H1 (cell line): ENCODE results near the gene PCNX4. TPM values are rescaled to one million over a fixed set of nuclear protein-coding genes. Genes with fewer than 3 reads are reported as not detected.

Experiments used
- CTCF ChIA-PET: fragments of 300-600 bp; sonication (Branson Sonifier 250); formaldehyde crosslinking; loops from one replicate; lab custom pipeline; 2021; ENCODE audit not compliant: partially characterized antibody; lab: Charles Lee
- POLR2A ChIA-PET: fragments of 300-600 bp; sonication (Branson Sonifier 250); formaldehyde crosslinking; loops from one replicate; lab custom pipeline; 2021; ENCODE audit warnings: inconsistent platforms; ENCODE audit not compliant: partially characterized antibody; lab: Charles Lee
- DNase-seq, 2 experiments: peaks; one replicate each; pipeline versions ENCODE4 v3.0.0 to v3.0.0-alpha.2; 2010 to 2022; ENCODE audit warnings: low spot score in 2 of 2, low read depth in 1 of 2, mixed read lengths in 1 of 2
- FAIRE-seq: peaks from 2 replicates; lab custom pipeline; 2011; peaks lifted over from hg19 to GRCh38; lab: Jason Lieb, UNC
- H2AFZ ChIP-seq: 2 replicates; pipeline ENCODE4 v1.8.1; 2012; ENCODE audit warnings: low read length, inconsistent platforms
- H2AK5ac ChIP-seq: 2 replicates; pipeline ENCODE4 v1.6.1; 2013; ENCODE audit warnings: low read depth, low read length
- H2BK120ac ChIP-seq: replicated peaks from 2 replicates; pipeline ENCODE3; 2013; ENCODE audit warnings: low read depth, low read length, inconsistent platforms
- H2BK12ac ChIP-seq: 2 replicates; pipeline ENCODE4 v1.6.1; 2013; ENCODE audit warnings: low read depth, low read length
- H2BK15ac ChIP-seq: 2 replicates; pipeline ENCODE4 v1.6.1; 2013; ENCODE audit warnings: low read length
- H2BK20ac ChIP-seq: 2 replicates; pipeline ENCODE4 v1.6.1; 2013; ENCODE audit warnings: low read length
- H2BK5ac ChIP-seq: 2 replicates; pipeline ENCODE4 v1.6.1; 2013; ENCODE audit warnings: low read depth, low read length
- H3K14ac ChIP-seq: 2 replicates; pipeline ENCODE4 v1.6.1; 2013; ENCODE audit warnings: inconsistent platforms; ENCODE audit not compliant: insufficient read length
- H3K18ac ChIP-seq: 2 replicates; pipeline ENCODE4 v1.6.1; 2013; ENCODE audit warnings: low read length; ENCODE audit errors: extremely low read depth
- H3K23ac ChIP-seq: 2 replicates; pipeline ENCODE4 v1.6.1; 2013; ENCODE audit warnings: inconsistent platforms; ENCODE audit not compliant: insufficient read length
- H3K23me2 ChIP-seq: 2 replicates; pipeline ENCODE4 v1.6.1; 2013; ENCODE audit warnings: low read depth, low read length
- H3K27ac ChIP-seq: 2 replicates; pipeline ENCODE4 v1.6.1; 2011; ENCODE audit warnings: low read depth, low read length, inconsistent platforms
- H3K27me3 ChIP-seq, 4 experiments: replicated peaks in 1 of 4; 1 replicate in 1 of 4; 2 replicates in 3 of 4; pipeline versions ENCODE4 v1.6.1 to v1.8.1; 2011 to 2013; ENCODE audit warnings: low read length in 3 of 4, mild to moderate bottlenecking in 3 of 4, inconsistent platforms in 2 of 4, mixed read lengths in 2 of 4, moderate library complexity in 1 of 4; ENCODE audit not compliant: control insufficient read depth in 3 of 4, insufficient read depth in 3 of 4; ENCODE audit errors: extremely low read depth in 1 of 4
- H3K36me3 ChIP-seq, 4 experiments: 2 replicates each; pipeline versions ENCODE4 v1.6.1 to v1.8.1; 2011 to 2013; ENCODE audit warnings: mild to moderate bottlenecking in 4 of 4, low read length in 3 of 4, moderate library complexity in 2 of 4, control low read depth in 1 of 4, inconsistent platforms in 1 of 4; ENCODE audit not compliant: insufficient read depth in 4 of 4, control insufficient read depth in 2 of 4
- H3K4ac ChIP-seq: replicated peaks from 2 replicates; pipeline ENCODE3; 2013; ENCODE audit warnings: low read length, low read depth, mixed read lengths, inconsistent platforms; ENCODE audit not compliant: insufficient read length
- H3K4me1 ChIP-seq, 4 experiments: replicated peaks in 1 of 4; 1 replicate in 1 of 4; 2 replicates in 3 of 4; pipeline versions ENCODE4 v1.6.1 to v1.8.1; 2011 to 2013; ENCODE audit warnings: low read length in 3 of 4, inconsistent platforms in 2 of 4, mixed read lengths in 1 of 4; ENCODE audit not compliant: insufficient read depth in 4 of 4, control insufficient read depth in 3 of 4
- H3K4me2 ChIP-seq, 2 experiments: 2 replicates each; pipeline versions ENCODE4 v1.6.1 to v1.8.1; 2011 to 2013; ENCODE audit warnings: low read depth in 2 of 2, low read length in 2 of 2, control low read depth in 1 of 2, inconsistent platforms in 1 of 2, mild to moderate bottlenecking in 1 of 2; ENCODE audit not compliant: insufficient read depth in 1 of 2
- H3K4me3 ChIP-seq, 4 experiments: fragments of 200-600, 300-600 bp in 1 of 4; sonication (generic), shearing (Covaris generic), sonication (Bioruptor Twin) in 1 of 4; 2 replicates each; pipeline versions ENCODE4 v1.5.1 to v1.8.1; 2011 to 2016; ENCODE audit warnings: low read length in 4 of 4, low read depth in 3 of 4, control low read depth in 2 of 4, inconsistent platforms in 2 of 4, mild to moderate bottlenecking in 2 of 4, mixed read lengths in 1 of 4, moderate library complexity in 1 of 4; ENCODE audit not compliant: insufficient read depth in 2 of 4; ENCODE audit errors: extremely low read depth in 1 of 4
- H3K56ac ChIP-seq: replicated peaks from 2 replicates; pipeline ENCODE3; 2013; ENCODE audit warnings: low read depth, mild to moderate bottlenecking, mixed read lengths, low read length, inconsistent platforms; ENCODE audit not compliant: insufficient read length
- H3K79me1 ChIP-seq: 2 replicates; pipeline ENCODE4 v1.6.1; 2013; ENCODE audit warnings: low read depth, low read length, control low read depth
- H3K79me2 ChIP-seq, 2 experiments: 2 replicates each; pipeline versions ENCODE4 v1.6.1 to v1.8.1; 2012 to 2013; ENCODE audit warnings: low read length in 2 of 2, mild to moderate bottlenecking in 2 of 2, inconsistent platforms in 1 of 2; ENCODE audit not compliant: insufficient read depth in 2 of 2, control insufficient read depth in 1 of 2
- H3K9ac ChIP-seq, 4 experiments: replicated peaks in 1 of 4; 1 replicate in 1 of 4; 2 replicates in 3 of 4; pipeline versions ENCODE4 v1.6.1 to v1.8.1; 2011 to 2013; ENCODE audit warnings: low read depth in 3 of 4, low read length in 3 of 4, control low read depth in 2 of 4, mild to moderate bottlenecking in 2 of 4, moderate library complexity in 2 of 4, inconsistent platforms in 1 of 4; ENCODE audit errors: extremely low read depth in 1 of 4
- H3K9me3 ChIP-seq, 2 experiments: 2 replicates each; pipeline versions ENCODE4 v1.6.1 to v1.8.1; 2012 to 2013; ENCODE audit warnings: mild to moderate bottlenecking in 2 of 2, moderate library complexity in 2 of 2, control low read depth in 1 of 2, inconsistent platforms in 1 of 2, low read depth in 1 of 2, low read length in 1 of 2, mixed read lengths in 1 of 2; ENCODE audit not compliant: insufficient read depth in 2 of 2
- H4K20me1 ChIP-seq, 2 experiments: replicated peaks in 1 of 2; 2 replicates each; pipeline versions ENCODE3 to v1.8.1; 2011 to 2013; ENCODE audit warnings: inconsistent platforms in 2 of 2, low read length in 2 of 2, mild to moderate bottlenecking in 1 of 2; ENCODE audit not compliant: insufficient read depth in 2 of 2, control insufficient read depth in 1 of 2
- H4K5ac ChIP-seq: 2 replicates; pipeline ENCODE4 v1.6.1; 2013; ENCODE audit warnings: low read length, low read depth, mixed read lengths, inconsistent platforms; ENCODE audit not compliant: insufficient read length
- H4K8ac ChIP-seq: 2 replicates; pipeline ENCODE4 v1.8.0; 2013; ENCODE audit warnings: mild to moderate bottlenecking, moderate library complexity, low read length, inconsistent platforms; ENCODE audit not compliant: insufficient read depth; ENCODE audit errors: extremely low read depth
- H4K91ac ChIP-seq: replicated peaks from 2 replicates; pipeline ENCODE3; 2013; ENCODE audit warnings: low read length, mixed read lengths, inconsistent platforms; ENCODE audit not compliant: insufficient read length
- FOSL1 ChIP-seq: IDR thresholded peaks from 2 replicates; pipeline ENCODE4 v1.6.1; 2011; ENCODE audit warnings: mild to moderate bottlenecking, low read depth, low read length, moderate library complexity; ENCODE audit not compliant: insufficient read depth
- GTF2F1 ChIP-seq: IDR thresholded peaks from 2 replicates; pipeline ENCODE4 v1.6.1; 2012; ENCODE audit warnings: low read depth, low read length, improper control_type of control experiment, borderline replicate concordance
- NANOG ChIP-seq: IDR thresholded peaks from 2 replicates; pipeline ENCODE4 v1.6.1; 2011; ENCODE audit warnings: low read length, low read depth, mild to moderate bottlenecking, inconsistent platforms; ENCODE audit not compliant: insufficient read depth, poor library complexity, severe bottlenecking
- POLR2AphosphoS5 ChIP-seq: IDR thresholded peaks from 2 replicates; pipeline ENCODE4 v1.6.1; 2011; ENCODE audit warnings: low read depth, low read length
- RAD21 ChIP-seq, 2 experiments: IDR thresholded peaks in 1 of 2; conservative IDR thresholded peaks in 1 of 2; 2 replicates each; pipeline ENCODE4 v1.6.1; 2011; ENCODE audit warnings: low read depth in 2 of 2, low read length in 2 of 2, improper control_type of control experiment in 1 of 2, inconsistent platforms in 1 of 2, mild to moderate bottlenecking in 1 of 2, moderate library complexity in 1 of 2
- YY1 ChIP-seq: IDR thresholded peaks from 2 replicates; pipeline ENCODE4 v1.6.1; 2011; ENCODE audit warnings: low read depth, mild to moderate bottlenecking, low read length
- WGBS, 2 experiments: shearing (Covaris generic) in 1 of 2; methylation state at CpG; one replicate each; pipeline versions ENCODE4 v1.1.6 to v1.1.7; 2013 to 2015; ENCODE audit warnings: low lambda C conversion rate in 2 of 2, mixed read lengths in 2 of 2, inconsistent platforms in 1 of 2, low coverage in 1 of 2, missing lambda C conversion rate in 1 of 2; ENCODE audit not compliant: insufficient replicate concordance in 2 of 2, insufficient coverage in 1 of 2, insufficient read length in 1 of 2; ENCODE audit errors: extremely low coverage in 1 of 2, missing lambda C conversion rate in 1 of 2; 5-methylcytosine and 5-hydroxymethylcytosine counted together
- polyA plus RNA-seq, 7 experiments: library from polyadenylated mRNA; depleted of rRNA in 3 of 7; stranded (reverse) in 5 of 7; unstranded in 2 of 7; fragments of >200 nt in 5 of 7; fragments of 200-250 nt in 2 of 7; gene quantifications; 1 replicate in 5 of 7; 2 replicates in 1 of 7; 4 replicates in 1 of 7; pipeline versions ENCODE4 v1.2.1 to v1.2.3, GENCODE V29; 2011 to 2013; ENCODE audit warnings: missing spikeins in 2 of 7, mixed read lengths in 2 of 7
- total RNA-seq: library from RNA; stranded (reverse); fragmentation: NEBNext Ultra II Directional; extraction: Animal tissue kit (Norgen Biotek cat#: 25700); gene quantifications from 2 replicates; pipeline ENCODE4 v1.2.1, GENCODE V29; 2021

PCNX4 gene
- total and polyA plus RNA-seq, 2 of the 8 experiments (the other 6 are each of a cell fraction or from before 2014, with no cell fraction given) = 28.4 to 35.5 TPM

DNA sequence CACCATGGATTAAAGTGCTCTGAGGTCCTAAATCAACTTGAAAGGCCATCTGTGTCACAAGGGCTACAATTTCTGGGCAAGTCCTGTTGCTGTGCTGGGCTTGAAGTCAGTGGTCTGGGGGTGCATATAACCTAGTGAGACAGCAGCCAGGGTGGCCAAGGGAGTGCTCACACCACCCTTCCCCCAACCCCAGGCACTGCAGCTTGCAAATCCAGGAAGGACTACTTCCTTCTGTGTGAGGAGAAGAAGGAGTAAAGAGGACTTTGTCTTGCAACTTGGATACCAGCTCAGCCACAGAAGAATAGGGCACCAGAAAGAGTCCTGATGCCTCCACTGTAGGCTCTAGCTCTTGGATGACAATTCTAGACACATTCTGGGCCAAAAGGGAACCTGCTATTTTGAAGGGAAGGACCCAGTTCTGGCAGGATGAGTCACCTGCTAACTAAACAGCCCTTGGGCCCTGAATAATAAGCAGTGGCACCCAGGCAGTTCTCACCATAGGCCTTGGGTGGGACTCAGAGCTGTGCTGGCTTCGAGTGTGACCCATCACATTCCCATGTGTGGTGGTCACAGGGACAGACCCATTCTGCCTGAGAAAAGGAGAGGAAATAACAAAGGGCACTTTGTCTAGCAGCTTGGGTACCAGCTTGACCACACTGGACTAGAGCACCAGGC lies 106.0 kb downstream of the PCNX4 start:
- H3K4me2 ChIP-seq = no peak overlapping the region
- no peaks in the 10 kb centered on the region for H3K9me3 ChIP-seq
- no peak overlapping the region for H2BK5ac ChIP-seq
- peak overlapping the region in 1 of 4 experiments; percentile 6; a peak in 1 of 7 replicates for H3K9ac ChIP-seq
- no peak overlapping the region for H3K4ac ChIP-seq
- H4K20me1 ChIP-seq = no peaks in the 10 kb centered on the region
- no peaks in the 10 kb centered on the region for H3K79me1 ChIP-seq
- DNase-seq (no peak), FAIRE-seq (no peak)
- no peak overlapping the region for H3K4me3 ChIP-seq
- H3K23me2 ChIP-seq = no peaks in the 10 kb centered on the region
- H4K8ac ChIP-seq = no peak overlapping the region
- no peak overlapping the region for H2AK5ac ChIP-seq
- no peaks in the 10 kb centered on the region for H3K36me3 ChIP-seq
- H2BK12ac ChIP-seq = no peak overlapping the region
- H2BK15ac ChIP-seq = 0 out of 2 replicates have a peak overlapping the region, but pooled peaks have one; percentile 75
- no peak for TF ChIP-seq RAD21 (IDR thresholded peaks at IDR 0.05 in 1 of 2, conservative IDR thresholded peaks at IDR 0.05 in 1 of 2; ENCODE audit: low read depth in 2 of 2, low read length in 2 of 2)
- no peak for TF ChIP-seq POLR2AphosphoS5
- no peak for TF ChIP-seq YY1
- TF ChIP-seq GTF2F1 = no peak
- no peak for TF ChIP-seq FOSL1
- no peak for TF ChIP-seq NANOG
- H4K91ac ChIP-seq = no peak overlapping the region
- peaks cover 0 to 3% (median 1%) of the 10 kb centered on the region in 4 experiments; a peak in 3 of 7 replicates for H3K4me1 ChIP-seq
- ChIA-PET POLR2A (interaction anchor here (0.6 kb wide), 2 partner anchors 21 to 48 kb away, joined by 3 read pairs; no protein-coding TSS in a partner anchor), CTCF (interaction anchor here (0.7 to 5.6 kb wide), 5 partner anchors 13 to 233 kb away, joined by 3 to 29 read pairs (median 5); no protein-coding TSS in a partner anchor)
- H4K5ac ChIP-seq = no peak overlapping the region
- H2BK120ac ChIP-seq = no peak overlapping the region
- peak overlapping the region; percentile 77 for H2AFZ ChIP-seq
- H2BK20ac ChIP-seq = no peak overlapping the region; the same call in 1 of the 2 replicates
- H3K23ac ChIP-seq = no peak overlapping the region
- no peak overlapping the region for H3K56ac ChIP-seq
- H3K14ac ChIP-seq = no peak overlapping the region
- H3K27ac ChIP-seq = no peak overlapping the region
- H3K27me3 ChIP-seq = no peaks in the 10 kb centered on the region
- no peaks in the 10 kb centered on the region for H3K79me2 ChIP-seq
- WGBS, 2 experiments = 73% methylated on average over 1 of the region's 1 CpG; no CpG with 5 or more reads in 1 of the 2 experiments
- H3K18ac ChIP-seq = peak overlapping the region; percentile 4; the same call in 1 of the 2 replicates
